Left renal pelvis (tissue), 4 donors: ENCODE data around the gene GABRB1. TPM values are rescaled to one million over a fixed set of nuclear protein-coding genes. Genes with fewer than 3 reads are reported as not detected.
"Not testable (repeated sequence)": the region's sequence is repeated elsewhere in the genome, so short reads cannot be mapped to it uniquely, and the experiment has no call there.

Experiments
- DNase-seq, 4 donors: peaks; one replicate each; pipeline ENCODE4 v3.0.0-alpha.2; 2013; ENCODE audit warnings: low read depth in 4 of 4, low spot score in 3 of 4
- polyA plus RNA-seq, 4 donors: library from polyadenylated mRNA; unstranded; fragments of 120-200 nt; gene quantifications; one replicate each; pipeline ENCODE4 v1.2.1, GENCODE V29; 2013; ENCODE audit not compliant: insufficient read length in 4 of 4

The GABRB1 gene
- polyA plus RNA-seq, 4 donors: 0.50 to 1.0 (median 0.83) TPM; not detected in 1

- no peak for DNase-seq
Observed at GRCh38 chr4:47374477-47374876, 343.1 kb downstream of the GABRB1 start.

GRCh38 chr4:47378021-47378530 lies 346.7 kb downstream of the GABRB1 start:
- not testable (repeated sequence) for DNase-seq

DNA sequence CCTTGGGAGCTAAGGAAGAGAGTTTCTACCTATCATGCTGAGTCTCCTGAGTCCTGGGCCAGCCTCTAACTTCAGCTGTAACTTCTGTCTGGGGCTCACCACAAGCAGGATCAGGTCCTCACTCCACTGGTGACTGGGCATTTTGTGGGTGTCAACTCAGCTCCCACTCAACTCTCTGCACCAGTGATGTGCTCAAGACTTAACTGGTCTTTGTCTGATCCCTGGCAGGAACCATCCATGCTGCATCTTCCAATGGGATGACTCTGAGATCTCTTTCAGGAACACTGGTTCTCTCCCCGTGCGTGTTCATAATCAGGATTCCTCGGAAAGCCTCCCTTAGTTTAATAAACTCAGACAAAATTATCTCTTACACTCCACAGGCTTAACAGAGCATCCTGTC lies 349.8 kb downstream of the GABRB1 start:
- no peak for DNase-seq

GRCh38 chr4:47382846-47383360 lies 351.5 kb downstream of the GABRB1 start:
- DNase-seq: no peak

DNA sequence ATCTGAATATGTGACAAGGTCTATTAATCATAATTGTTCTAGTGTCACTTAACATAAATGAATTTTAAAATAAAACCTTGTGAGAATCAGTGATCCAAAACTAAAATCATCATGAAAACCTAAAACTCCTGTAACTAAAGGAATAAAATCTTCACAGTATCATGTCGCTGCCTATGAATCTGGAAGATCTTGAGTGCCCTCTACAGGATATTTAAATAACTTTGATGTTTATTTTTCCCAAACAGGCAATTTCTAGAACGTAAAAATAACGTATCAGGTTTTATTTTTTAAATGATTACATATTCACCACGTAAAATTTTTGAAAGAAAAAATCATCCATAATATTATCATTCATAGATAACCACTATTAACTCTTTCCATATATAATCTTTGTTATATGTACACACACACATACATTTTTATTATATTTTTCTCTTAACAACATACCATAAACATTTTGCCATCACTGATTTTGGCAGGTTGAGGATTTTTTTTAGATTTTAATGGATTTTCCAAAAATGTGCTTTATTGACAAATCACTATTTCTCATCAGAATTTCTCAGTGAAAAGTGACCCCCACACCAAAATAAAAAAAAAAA lies 352.6 kb downstream of the GABRB1 start:
- peak in 2 of 4 donors; percentile 2 to 8 for DNase-seq

- DNase-seq: no peak
Observed at GRCh38 chr4:47386146-47386545, 354.8 kb downstream of the GABRB1 start.

DNA sequence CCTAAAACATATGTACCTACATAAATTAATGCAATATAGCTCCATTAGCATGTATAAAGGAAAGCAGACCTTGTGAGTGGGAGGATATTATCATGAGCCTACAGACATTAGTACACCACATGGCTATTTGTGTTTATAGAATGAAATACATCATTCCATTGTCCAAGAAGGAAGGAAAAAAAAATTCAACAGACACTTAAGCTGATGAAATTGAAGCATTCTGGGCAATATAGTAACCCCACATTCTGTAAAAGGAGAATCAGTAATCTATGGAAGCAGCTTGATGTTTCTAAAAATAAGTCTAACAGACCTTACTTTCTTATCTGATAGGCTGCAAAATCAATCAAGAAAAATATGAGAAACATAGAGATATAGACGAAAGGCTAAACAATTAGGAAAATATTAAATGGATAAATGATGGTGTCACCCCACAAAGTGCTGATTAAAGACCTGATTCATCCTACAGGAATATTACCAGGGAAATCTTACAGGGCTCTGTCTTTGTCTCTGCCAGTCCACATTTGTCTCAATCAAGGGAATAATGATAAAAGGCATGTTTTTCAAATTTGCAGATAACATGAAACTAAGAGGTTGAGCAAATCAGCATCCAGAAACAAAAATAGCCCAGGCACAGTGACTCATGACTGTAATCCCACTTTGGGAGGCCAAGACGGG lies 355.3 kb downstream of the GABRB1 start:
- DNase-seq: no peak

GRCh38 chr4:47390428-47391125 lies 359.2 kb downstream of the GABRB1 start:
- no peak for DNase-seq

DNA sequence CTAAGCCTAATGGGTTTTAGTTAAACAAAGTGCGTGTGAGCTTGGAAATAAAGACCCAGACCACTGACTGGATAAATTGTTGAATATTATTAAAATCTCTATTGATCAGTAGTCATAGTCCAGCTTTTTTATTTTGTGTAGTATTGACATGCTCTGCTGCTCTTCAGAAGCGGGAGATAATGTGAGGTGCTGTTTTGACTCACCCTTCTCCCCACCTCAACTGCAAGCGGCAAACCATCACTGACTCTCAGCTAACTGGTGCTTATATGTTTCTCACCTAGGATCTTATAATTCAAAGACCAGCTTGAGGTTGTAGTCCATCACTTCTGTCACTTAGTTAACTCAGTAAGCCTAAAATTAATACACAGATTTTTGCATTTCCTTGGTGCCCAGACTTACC lies 359.9 kb downstream of the GABRB1 start:
- DNase-seq: no peak

DNA sequence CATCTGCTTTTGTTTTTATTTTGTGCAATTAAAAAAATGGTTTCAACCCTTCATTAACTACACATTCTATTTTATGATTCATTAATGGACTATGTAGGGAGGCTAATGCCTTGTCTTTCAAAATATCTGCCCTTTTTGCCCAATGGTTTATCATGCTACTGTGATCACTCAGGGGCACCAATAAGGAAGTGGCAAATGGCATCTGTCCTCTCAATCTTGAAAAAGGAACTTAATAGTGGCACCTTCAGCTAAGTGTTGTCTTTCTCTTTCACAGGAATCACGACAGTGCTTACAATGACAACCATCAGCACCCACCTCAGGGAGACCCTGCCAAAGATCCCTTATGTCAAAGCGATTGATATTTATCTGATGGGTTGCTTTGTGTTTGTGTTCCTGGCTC lies 375.0 kb downstream of the GABRB1 start:
- DNase-seq: no peak

- no peak for DNase-seq
Observed at GRCh38 chr4:47410271-47410670, 378.9 kb downstream of the GABRB1 start.

- peak; percentile 16 to 46 (median 22) for DNase-seq
Observed at GRCh38 chr4:47413521-47413920, 382.2 kb downstream of the GABRB1 start.

- DNase-seq: no peak
Observed at GRCh38 chr4:47415719-47416118, 384.4 kb downstream of the GABRB1 start.

DNA sequence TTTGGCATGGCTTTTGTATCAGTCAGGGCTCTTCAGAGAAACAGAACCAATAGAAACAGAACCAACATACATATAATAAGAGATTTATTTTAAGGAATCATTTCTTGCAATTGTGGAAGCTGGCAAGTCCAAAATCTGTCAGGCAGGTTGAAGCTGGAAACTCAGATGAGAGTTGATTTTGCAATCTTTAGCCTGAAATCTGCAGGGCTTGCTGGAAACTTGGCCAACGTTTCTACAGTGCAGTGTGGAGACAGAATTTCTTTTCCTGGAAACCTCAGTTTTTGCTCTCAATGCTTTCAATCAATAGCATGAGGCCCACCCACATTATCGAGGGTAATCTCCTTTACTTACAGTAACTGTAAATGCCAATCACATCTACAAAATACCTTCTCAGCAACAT lies 386.8 kb downstream of the GABRB1 start:
- DNase-seq: no peak

- DNase-seq: no peak
Observed at GRCh38 chr4:47419296-47419695, 387.9 kb downstream of the GABRB1 start.

GRCh38 chr4:47425628-47426027 lies 394.3 kb downstream of the GABRB1 start:
- DNase-seq: no peak

- DNase-seq: no peak
Observed at GRCh38 chr4:47427935-47428334, 396.6 kb downstream of the GABRB1 start.

DNA sequence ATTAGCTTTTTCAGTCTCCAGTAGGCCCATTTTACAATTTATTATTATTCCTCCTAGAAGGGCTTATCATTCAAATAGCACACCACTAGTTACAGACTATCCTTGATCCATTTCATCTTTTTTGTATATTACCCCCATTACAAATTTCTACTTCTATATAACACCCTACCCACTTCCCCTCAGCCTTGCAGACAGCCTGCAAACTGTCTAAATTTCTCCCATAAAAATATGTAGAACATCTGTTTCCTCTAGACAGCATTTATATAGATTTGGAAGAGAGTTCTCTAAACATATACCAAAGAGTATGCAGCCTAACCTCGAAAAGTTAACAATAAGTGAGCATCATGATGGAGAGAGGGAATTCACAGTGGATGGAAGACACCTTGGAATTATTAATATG lies 401.4 kb downstream of the GABRB1 start:
- DNase-seq: no peak

GRCh38 chr4:47434931-47435330 lies 403.6 kb downstream of the GABRB1 start:
- DNase-seq: no peak

DNA sequence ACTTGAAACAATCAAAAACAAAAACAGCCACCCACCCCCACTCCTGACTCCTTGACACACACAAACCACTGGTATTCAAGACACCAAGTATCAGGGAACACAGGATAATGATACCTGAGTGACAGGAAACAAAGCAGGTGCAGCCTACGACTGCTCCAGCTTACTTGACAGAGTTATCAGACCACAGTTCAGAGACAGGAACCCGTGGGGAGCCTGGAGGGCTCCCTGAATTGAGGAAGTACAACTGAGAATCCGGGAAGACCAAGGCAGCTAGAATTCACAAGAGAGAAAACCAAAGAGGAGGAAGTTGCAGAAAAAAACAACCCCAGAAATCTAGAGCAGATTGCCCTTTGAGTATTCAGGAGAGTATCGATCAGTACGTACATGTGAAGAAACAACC lies 411.6 kb downstream of the GABRB1 start:
- no peak for DNase-seq

- DNase-seq: no peak
Observed at GRCh38 chr4:47444031-47444430, 412.7 kb downstream of the GABRB1 start.

DNA sequence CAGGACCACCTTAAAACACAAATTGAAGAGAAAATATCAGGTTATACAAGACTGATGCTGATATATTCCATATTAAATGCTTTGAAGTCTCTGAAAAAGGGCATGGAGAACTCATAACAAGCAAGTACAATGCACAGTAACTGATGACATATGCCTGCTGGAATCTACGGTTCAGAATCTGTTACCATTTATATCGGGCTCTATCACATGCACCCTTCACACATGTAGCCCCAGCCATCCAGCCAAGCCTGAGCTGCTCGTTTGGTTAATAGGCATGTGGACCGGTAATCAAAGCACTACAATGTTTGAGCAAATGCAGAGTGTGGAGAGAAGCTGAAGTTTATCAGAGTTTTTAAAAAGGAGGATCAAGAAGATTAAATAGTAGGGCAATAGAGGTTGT lies 420.3 kb downstream of the GABRB1 start:
- DNase-seq: no peak
